GM12878 (cell line): ENCODE measurements around the gene MAD1L1. TPM values are rescaled to one million over a fixed set of nuclear protein-coding genes. Genes with fewer than 3 reads are reported as not detected.
"Not testable (repeated sequence)": the region's sequence is repeated elsewhere in the genome, so short reads cannot be mapped to it uniquely, and the experiment has no call there.

ENCODE experiments used
- ATAC-seq: fragments of 200-7000 bp; cut with Tn5 transposase; 3 replicates; pipeline ENCODE4 v1.9.1; 2020; ENCODE audit warnings: mild to moderate bottlenecking, moderate library complexity
- BruUV-seq: library from RNA; stranded (reverse); fragments of 400-500 nt; replicated peaks from 2 replicates; lab custom pipeline; 2021; lab: Mats Ljungman, UMichigan
- CTCF ChIA-PET: fragments of 300-600 bp; sonication (Branson Sonifier 250); formaldehyde crosslinking; extraction: SDS; loops from one replicate; lab custom pipeline; 2021; ENCODE audit warnings: inconsistent platforms; lab: Yijun Ruan, JAX
- POLR2A ChIA-PET: fragments of 350-600 bp; formaldehyde crosslinking; extraction: SDS; loops from one replicate; lab custom pipeline; 2021; ENCODE audit warnings: inconsistent platforms; lab: Charles Lee
- RAD21 ChIA-PET: fragments of 300-600 bp; sonication (Branson Sonifier 250); formaldehyde crosslinking; loops from one replicate; lab custom pipeline; 2023; ENCODE audit warnings: antibody characterized with exemption; ENCODE audit not compliant: unreplicated experiment; lab: Charles Lee
- SMC1A ChIA-PET: fragments of 300-600 bp; sonication (Branson Sonifier 250); formaldehyde crosslinking; loops from one replicate; lab custom pipeline; 2023; ENCODE audit not compliant: unreplicated experiment, uncharacterized antibody; lab: Charles Lee
- DNase-seq: peaks from one replicate; pipeline ENCODE4 v3.0.0-alpha.2; 2011; ENCODE audit warnings: low read depth, low spot score
- FAIRE-seq: peaks from 3 replicates; lab custom pipeline; 2011; peaks lifted over from hg19 to GRCh38; lab: Jason Lieb, UNC
- H2AFZ ChIP-seq: 2 replicates; pipeline ENCODE4 v1.6.0; 2011; ENCODE audit warnings: low read depth, low read length, control low read depth; ENCODE audit not compliant: control insufficient read depth
- H3K27ac ChIP-seq: 2 replicates; pipeline ENCODE4 v1.5.1; 2011; ENCODE audit warnings: control low read depth; ENCODE audit not compliant: control insufficient read depth, insufficient read depth
- H3K27me3 ChIP-seq, 2 experiments: replicated peaks in 1 of 2; 2 replicates each; pipeline versions ENCODE4 v1.6.0 to v1.6.1; 2011; ENCODE audit warnings: low read length in 1 of 2; ENCODE audit not compliant: control insufficient read depth in 2 of 2, insufficient read depth in 2 of 2
- H3K36me3 ChIP-seq, 2 experiments: 2 replicates each; pipeline ENCODE4 v1.5.1; 2011; ENCODE audit warnings: low read length in 1 of 2; ENCODE audit not compliant: control insufficient read depth in 2 of 2, insufficient read depth in 2 of 2
- H3K4me1 ChIP-seq: 2 replicates; pipeline ENCODE4 v1.6.1; 2011; ENCODE audit warnings: mild to moderate bottlenecking, low read length, moderate library complexity, mixed read lengths; ENCODE audit not compliant: control insufficient read depth, insufficient read depth
- H3K4me2 ChIP-seq: 2 replicates; pipeline ENCODE4 v1.6.0; 2011; ENCODE audit warnings: control low read depth; ENCODE audit not compliant: control insufficient read depth, insufficient read depth
- H3K4me3 ChIP-seq: fragments of 200-600 bp; sonication (generic); 2 replicates; pipeline ENCODE4 v1.5.1; 2016
- H3K79me2 ChIP-seq: 2 replicates; pipeline ENCODE4 v1.6.0; 2011; ENCODE audit warnings: low read length; ENCODE audit not compliant: control insufficient read depth, insufficient read depth
- H3K9ac ChIP-seq: 2 replicates; pipeline ENCODE4 v1.8.0; 2011; ENCODE audit warnings: low read length, control low read depth, mixed read lengths; ENCODE audit not compliant: control insufficient read depth, insufficient read depth
- H3K9me3 ChIP-seq: replicated peaks from 3 replicates; pipeline ENCODE4 v1.5.1; 2011; ENCODE audit warnings: mild to moderate bottlenecking, low read length; ENCODE audit not compliant: control insufficient read depth, insufficient read depth
- H4K20me1 ChIP-seq: 2 replicates; pipeline ENCODE4 v1.6.0; 2011; ENCODE audit not compliant: control insufficient read depth, insufficient read depth
- GABPA ChIP-seq: IDR thresholded peaks from 2 replicates; pipeline ENCODE4 v1.6.1; 2014; ENCODE audit warnings: antibody characterized with exemption, low read depth, mild to moderate bottlenecking, inconsistent platforms
- RBBP5 ChIP-seq: fragments of 200-600 bp; sonication (generic); conservative IDR thresholded peaks from 2 replicates; pipeline ENCODE4 v1.6.1; 2016
- SP1 ChIP-seq: IDR thresholded peaks from one replicate; pipeline ENCODE4 v1.6.1; 2011; ENCODE audit warnings: low read depth, low read length
- TCF3 ChIP-seq: IDR thresholded peaks from 2 replicates; pipeline ENCODE4 v1.6.1; 2012; ENCODE audit warnings: low read depth, mild to moderate bottlenecking, low read length, borderline replicate concordance; ENCODE audit not compliant: insufficient read depth
- WGBS: methylation state at CpG from one replicate; pipeline ENCODE4 v1.1.6; 2016; ENCODE audit warnings: low lambda C conversion rate; ENCODE audit not compliant: insufficient replicate concordance, insufficient coverage; ENCODE audit errors: missing lambda C conversion rate; 5-methylcytosine and 5-hydroxymethylcytosine counted together
- in situ Hi-C: fragments of 300-500 bp; cut with MboI; formaldehyde crosslinking; loops from 9 replicates; pipeline ENCODE4 v1.14.3; 2018; ENCODE audit warnings: mixed read lengths
- intact Hi-C: fragments of 100-400 bp; cut with micrococcal nuclease; formaldehyde crosslinking; loops from one replicate; pipeline ENCODE4 v1.14.2; 2022; ENCODE audit not compliant: unreplicated experiment
- polyA plus RNA-seq, 11 experiments: library from polyadenylated mRNA; depleted of rRNA in 4 of 11; unstranded in 6 of 11; stranded (reverse) in 5 of 11; fragments of >200 nt; fragmentation: Nextera tagmentation in 4 of 11; fragmentation: Illumina TruSeq in 1 of 11; extraction: Ambion mirVana in 4 of 11; extraction: Trizol in 1 of 11; gene quantifications; 1 replicate in 1 of 11; 2 replicates in 10 of 11; pipeline versions ENCODE4 v1.2.1 to v1.2.3, GENCODE V29; 2011 to 2016; ENCODE audit warnings: inconsistent platforms in 2 of 11, missing spikeins in 2 of 11, low read depth in 1 of 11
- total RNA-seq, 4 experiments: library from RNA; depleted of rRNA in 3 of 4; stranded (reverse); fragments of >200 nt in 3 of 4; fragmentation: Illumina TruSeq in 1 of 4; extraction: Trizol in 1 of 4; gene quantifications; 2 replicates each; pipeline versions ENCODE4 v1.2.1 to v1.2.3, GENCODE V29; 2013 to 2021
- TF ChIP-seq, protein P1 (sequence below): fragments of 450-650 bp; formaldehyde crosslinking; IDR thresholded peaks from 2 replicates; pipeline ENCODE4 v1.5.0; 2022; ENCODE audit warnings: mild to moderate bottlenecking, missing genetic modification characterization

Gene MAD1L1
- total and polyA plus RNA-seq, 10 of the 15 experiments (the other 5 are each of a cell fraction or from before 2014, with no cell fraction given) = 2.2 to 76.8 (median 38.3) TPM

DNA sequence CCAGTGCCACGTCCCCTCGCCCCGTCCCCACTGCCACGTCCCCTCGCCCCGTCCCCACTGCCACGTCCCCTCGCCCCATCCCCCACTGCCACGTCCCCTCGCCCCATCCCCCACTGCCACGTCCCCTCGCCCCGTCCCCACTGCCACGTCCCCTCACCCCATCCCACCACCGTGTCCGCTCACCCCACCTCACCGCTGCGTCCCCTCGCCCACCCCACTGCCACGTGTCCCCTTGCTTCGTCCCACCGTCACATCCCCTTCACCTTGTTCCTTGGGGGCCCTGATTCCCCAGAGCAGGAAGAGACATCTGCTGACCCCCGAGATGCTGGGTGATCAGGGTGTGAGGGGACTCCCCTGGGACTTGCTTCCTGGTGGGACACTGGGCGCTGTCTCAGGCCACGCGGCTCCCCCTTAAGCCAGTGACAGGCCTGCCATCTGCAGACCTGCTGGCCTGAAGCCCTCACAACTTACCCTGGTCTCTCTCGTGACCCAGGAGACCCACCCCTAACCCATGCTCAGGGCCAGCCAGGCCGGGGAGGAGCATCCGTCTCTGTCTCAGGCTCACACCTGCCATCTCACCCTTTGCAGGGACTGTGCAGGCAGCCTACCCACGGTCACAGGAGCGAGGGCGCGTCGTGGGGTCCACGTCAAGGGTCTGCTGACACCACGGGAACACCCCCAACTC lies 302.2 kb downstream of the MAD1L1 start (continued):
- TF ChIP-seq, protein P1, sequence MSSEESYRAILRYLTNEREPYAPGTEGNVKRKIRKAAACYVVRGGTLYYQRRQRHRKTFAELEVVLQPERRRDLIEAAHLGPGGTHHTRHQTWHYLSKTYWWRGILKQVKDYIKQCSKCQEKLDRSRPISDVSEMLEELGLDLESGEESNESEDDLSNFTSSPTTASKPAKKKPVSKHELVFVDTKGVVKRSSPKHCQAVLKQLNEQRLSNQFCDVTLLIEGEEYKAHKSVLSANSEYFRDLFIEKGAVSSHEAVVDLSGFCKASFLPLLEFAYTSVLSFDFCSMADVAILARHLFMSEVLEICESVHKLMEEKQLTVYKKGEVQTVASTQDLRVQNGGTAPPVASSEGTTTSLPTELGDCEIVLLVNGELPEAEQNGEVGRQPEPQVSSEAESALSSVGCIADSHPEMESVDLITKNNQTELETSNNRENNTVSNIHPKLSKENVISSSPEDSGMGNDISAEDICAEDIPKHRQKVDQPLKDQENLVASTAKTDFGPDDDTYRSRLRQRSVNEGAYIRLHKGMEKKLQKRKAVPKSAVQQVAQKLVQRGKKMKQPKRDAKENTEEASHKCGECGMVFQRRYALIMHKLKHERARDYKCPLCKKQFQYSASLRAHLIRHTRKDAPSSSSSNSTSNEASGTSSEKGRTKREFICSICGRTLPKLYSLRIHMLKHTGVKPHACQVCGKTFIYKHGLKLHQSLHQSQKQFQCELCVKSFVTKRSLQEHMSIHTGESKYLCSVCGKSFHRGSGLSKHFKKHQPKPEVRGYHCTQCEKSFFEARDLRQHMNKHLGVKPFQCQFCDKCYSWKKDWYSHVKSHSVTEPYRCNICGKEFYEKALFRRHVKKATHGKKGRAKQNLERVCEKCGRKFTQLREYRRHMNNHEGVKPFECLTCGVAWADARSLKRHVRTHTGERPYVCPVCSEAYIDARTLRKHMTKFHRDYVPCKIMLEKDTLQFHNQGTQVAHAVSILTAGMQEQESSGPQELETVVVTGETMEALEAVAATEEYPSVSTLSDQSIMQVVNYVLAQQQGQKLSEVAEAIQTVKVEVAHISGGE (CRISPR knock-in tag) = no peak
- TF ChIP-seq GABPA (no peak), SP1 (no peak), TCF3 (no peak), RBBP5 (no peak)

DNA sequence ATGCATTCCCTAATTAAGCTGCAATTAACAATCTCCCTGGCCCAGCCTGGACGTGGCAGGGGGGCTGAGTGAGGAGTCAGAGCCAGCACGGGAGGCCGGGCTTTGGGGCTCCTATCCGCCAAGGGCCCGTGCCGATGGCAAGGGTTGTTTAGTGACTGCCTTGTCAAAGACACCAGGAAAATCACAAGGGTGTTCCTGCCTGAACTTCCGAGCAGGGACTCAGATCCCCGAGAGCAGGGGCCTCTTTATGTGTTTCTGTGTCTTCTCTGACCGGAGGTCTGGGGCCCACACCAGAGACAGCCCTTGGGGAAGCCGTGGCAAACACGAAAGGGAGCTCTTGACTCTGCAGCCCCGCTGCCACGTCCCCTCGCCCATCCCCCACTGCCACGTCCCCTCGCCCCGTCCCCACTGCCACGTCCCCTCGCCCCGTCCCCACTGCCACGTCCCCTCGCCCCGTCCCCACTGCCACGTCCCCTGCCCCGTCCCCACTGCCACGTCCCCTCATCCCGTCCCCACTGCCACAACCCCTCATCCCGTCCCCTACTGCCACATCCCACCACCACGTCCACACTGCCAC lies 303.3 kb downstream of the MAD1L1 start:
- ATAC-seq, CTCF ChIA-PET: not testable (repeated sequence)

More for the DNA sequence above, 303.3 kb downstream of the MAD1L1 start:
- H3K4me2 ChIP-seq, H3K4me3 ChIP-seq, H2AFZ ChIP-seq, BruUV-seq, H3K36me3 ChIP-seq, H3K79me2 ChIP-seq, FAIRE-seq, H3K27ac ChIP-seq, RAD21 ChIA-PET, H3K4me1 ChIP-seq, intact Hi-C loops, in situ Hi-C loops, H3K9me3 ChIP-seq, H3K9ac ChIP-seq, H4K20me1 ChIP-seq, SMC1A ChIA-PET, DNase-seq, H3K27me3 ChIP-seq, POLR2A ChIA-PET: not testable (repeated sequence)
- 95% methylated on average over 11 of the region's 29 CpGs for WGBS
